Fibroblast of the aortic adventitia (primary cell): Measurements from ENCODE around the gene DKK1. TPM values are rescaled to one million over a fixed set of nuclear protein-coding genes. Genes with fewer than 3 reads are reported as not detected.
A peak's percentile ranks its signal among the peaks of the same experiment; 100 is the strongest.

Source experiments
- DNase-seq: peaks from one replicate; pipeline ENCODE4 v3.0.0-alpha.2; 2010; ENCODE audit warnings: low read depth
- H3K4me3 ChIP-seq: 2 replicates; pipeline ENCODE4 v1.5.1; 2011; ENCODE audit warnings: low read depth, mild to moderate bottlenecking, control low read depth, low read length, moderate library complexity
- total RNA-seq: library from RNA; depleted of rRNA; stranded (reverse); fragments of >200 nt; gene quantifications from 2 replicates; pipeline ENCODE4 v1.2.3, GENCODE V29; 2012; ENCODE audit warnings: low replicate concordance
- TF ChIP-seq, protein P1 (sequence below): IDR thresholded peaks from 2 replicates; pipeline ENCODE4 v1.5.1; 2011; ENCODE audit warnings: mild to moderate bottlenecking, low read length, control low read depth, inconsistent platforms; ENCODE audit not compliant: insufficient read depth

Gene DKK1
- total RNA-seq, 1 donor = 123 TPM

DNA sequence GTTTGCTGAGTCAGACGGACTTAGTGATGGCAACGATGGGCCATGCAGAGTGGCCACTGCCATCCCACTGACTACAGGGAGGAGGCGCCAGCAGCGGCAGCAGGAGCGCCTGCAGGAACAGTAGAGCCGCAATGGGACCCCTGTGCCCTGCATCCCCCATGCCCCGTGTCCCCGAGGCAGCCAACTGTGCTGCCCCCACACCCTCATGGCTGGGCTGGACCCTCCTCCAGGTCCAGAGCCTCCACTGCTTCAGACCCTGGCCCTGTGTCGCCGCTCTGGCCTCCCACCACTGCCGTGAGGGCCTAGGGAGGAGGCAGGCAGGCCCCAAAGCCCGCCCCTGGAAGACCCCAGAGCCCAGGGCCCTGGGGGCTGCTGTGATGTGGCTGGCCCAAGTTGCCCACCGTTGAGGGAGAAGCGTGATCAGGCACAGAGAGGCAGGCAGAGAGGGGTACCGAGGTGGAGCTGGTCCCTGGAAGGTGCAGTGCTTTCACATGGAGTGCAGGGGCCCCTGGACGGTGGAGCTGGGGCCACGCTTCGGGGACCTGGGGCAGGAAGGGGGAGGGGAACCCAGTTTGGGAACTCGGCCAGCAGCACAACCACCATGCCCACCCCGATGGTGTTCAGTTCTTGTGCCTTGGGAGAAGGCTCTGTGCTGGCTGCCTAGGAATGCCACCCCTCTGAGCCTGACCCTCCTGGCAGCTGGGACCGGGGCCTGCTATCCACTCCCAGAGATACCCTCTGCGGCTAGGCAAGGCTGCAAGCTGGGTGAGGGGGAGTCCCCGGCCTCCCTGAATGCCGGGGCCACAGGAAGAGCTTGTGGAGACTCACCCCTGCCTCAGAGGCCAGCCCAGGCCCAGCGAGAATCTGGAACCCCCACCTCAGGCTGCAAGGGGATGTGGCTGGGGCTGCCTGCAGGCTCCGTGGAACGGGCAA lies 32.6 kb downstream of the DKK1 start:
- DNase-seq = no peak

DNA sequence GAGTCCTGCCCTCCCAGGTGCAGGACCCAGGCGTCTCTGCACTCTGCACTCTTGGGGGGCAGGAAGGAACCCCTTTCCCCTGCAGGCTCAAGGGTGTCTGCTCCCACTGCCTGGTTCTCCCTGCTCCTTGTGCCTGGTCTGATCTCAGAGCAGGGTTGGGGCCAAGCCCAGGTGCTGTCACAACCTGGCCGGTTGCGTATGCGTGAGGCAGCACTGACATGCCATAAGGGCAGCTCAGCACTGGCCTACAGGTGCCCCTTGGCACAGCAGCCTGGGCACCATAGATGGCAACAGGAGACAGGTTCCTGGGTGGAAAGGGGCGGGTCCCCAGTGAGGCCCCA lies 33.2 kb downstream of the DKK1 start:
- H3K4me3 ChIP-seq = no peak overlapping the region
- no peak for DNase-seq
- TF ChIP-seq, protein P1, sequence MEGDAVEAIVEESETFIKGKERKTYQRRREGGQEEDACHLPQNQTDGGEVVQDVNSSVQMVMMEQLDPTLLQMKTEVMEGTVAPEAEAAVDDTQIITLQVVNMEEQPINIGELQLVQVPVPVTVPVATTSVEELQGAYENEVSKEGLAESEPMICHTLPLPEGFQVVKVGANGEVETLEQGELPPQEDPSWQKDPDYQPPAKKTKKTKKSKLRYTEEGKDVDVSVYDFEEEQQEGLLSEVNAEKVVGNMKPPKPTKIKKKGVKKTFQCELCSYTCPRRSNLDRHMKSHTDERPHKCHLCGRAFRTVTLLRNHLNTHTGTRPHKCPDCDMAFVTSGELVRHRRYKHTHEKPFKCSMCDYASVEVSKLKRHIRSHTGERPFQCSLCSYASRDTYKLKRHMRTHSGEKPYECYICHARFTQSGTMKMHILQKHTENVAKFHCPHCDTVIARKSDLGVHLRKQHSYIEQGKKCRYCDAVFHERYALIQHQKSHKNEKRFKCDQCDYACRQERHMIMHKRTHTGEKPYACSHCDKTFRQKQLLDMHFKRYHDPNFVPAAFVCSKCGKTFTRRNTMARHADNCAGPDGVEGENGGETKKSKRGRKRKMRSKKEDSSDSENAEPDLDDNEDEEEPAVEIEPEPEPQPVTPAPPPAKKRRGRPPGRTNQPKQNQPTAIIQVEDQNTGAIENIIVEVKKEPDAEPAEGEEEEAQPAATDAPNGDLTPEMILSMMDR = no peak

More for the DNA sequence above, 32.6 kb downstream of the DKK1 start:
- no peak overlapping the region for H3K4me3 ChIP-seq
- TF ChIP-seq, protein P1 = no peak

DNA sequence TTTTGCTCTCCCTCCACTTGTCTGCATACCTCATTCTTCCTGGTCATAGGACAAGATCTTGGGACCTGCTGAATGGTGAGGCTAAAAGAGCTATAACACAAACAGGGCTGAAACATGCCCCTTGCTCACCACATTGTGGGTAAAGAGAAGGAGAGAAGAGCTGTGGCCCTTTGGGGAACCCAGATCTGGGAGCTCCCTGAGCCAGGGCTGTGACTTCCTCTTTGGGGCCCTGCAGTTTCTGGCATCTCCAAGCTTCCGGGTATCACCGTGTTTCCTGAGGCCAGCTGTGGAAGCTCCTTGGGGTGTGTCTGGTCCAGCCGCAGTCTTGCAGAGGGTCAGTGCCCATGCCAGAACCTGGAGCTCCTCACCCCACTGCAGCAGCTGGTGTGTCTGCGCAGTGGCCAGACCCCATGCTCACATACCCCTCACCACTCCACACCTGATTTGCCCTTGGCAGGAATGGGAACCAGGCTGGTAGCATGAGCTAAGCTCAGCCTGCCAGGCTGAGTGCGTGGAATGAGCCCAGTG lies 34.0 kb downstream of the DKK1 start:
- H3K4me3 ChIP-seq = no peak overlapping the region
- DNase-seq = no peak
- TF ChIP-seq, protein P1 = no peak

DNA sequence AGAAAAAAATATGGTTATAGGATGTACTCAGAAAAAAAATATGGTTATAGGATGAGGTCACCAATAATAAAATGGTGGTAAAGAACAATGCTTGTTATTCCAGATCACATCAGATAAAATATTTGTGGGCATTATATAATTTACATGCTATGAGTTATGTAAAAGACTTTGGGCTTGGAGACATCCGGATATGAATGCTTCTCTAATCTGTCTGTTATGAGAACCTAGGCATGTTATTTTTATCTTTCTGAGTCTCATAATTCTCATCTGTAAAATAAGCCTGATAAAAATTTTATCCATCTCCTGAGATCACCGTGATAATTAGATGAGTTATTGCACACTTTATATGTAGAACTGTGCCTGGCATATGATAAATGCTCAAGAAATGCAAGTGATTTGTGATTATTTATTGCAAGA lies 37.8 kb downstream of the DKK1 start:
- TF ChIP-seq, protein P1 = no peak
- DNase-seq = peak; percentile 40
- no peak overlapping the region for H3K4me3 ChIP-seq

DNA sequence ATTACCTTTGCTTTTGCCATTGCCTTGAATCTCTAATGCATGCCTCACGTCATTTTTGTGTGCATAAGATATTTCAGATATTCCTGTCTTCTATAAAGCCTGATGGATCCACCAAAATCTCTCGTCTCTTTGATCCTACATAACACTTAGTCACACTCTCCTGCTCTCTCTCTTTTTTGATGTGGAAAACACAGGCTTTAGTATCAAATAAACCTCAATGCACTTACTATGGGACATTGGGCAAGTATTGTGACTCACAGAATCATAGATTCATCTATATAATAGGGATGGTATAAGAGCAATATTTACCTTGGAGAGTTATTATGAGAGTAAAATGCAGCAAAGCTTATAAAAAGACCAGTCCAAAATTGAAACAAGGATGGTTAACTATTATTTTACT lies 39.1 kb downstream of the DKK1 start:
- H3K4me3 ChIP-seq = no peak overlapping the region
- TF ChIP-seq, protein P1 = no peak
- DNase-seq = no peak

DNA sequence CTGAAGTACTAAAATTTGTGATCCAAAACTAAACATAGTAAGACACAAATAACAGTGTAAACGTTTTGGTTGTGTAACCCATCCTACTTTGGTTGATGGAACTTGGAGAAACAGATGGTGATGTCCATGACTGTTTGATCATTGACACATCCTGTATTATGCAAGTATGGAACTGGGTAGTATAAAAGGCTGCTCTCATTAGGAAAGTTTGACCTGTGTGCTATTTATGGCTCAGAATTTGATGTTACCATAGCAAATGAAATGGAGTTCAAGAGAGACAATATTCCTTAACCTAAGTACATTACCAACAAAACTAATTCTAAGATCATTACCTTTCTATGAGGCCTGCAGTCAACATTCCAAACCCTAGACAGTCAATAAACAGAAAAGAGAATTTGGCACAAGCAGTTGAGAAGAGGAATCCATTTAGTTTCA lies 39.9 kb downstream of the DKK1 start:
- TF ChIP-seq, protein P1 = no peak
- DNase-seq = peak; percentile 54
- no peak overlapping the region for H3K4me3 ChIP-seq

DNA sequence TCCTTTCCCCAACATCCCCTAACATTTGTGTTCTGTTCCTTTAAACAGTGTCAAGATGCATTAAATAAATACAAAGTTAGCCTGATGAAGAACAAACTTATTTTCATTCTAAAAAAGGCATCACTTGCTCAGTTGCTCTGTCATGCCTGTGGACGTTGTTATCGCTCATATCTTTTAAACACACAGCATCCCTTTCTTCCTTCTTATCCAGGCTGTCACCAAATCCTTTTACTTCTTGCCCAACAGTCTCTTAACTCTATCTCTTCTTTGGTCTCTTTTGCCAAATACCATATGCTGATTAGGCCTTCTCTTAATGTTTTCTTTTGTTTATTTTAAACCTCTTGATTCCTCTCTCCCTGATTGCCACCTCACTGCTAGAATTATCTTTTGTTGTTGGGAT lies 43.9 kb downstream of the DKK1 start:
- peak; percentile 45 for DNase-seq

More for the DNA sequence above, 43.9 kb downstream of the DKK1 start:
- H3K4me3 ChIP-seq = no peak overlapping the region
- TF ChIP-seq, protein P1 = no peak
